ENCODE results near the gene PIK3R2. TPM values are rescaled to one million over a fixed set of nuclear protein-coding genes. Genes with fewer than 3 reads are reported as not detected.

PIK3R2 gene
- polyA plus RNA-seq, 1 donor (not counting 4 experiments of a cell fraction or from before 2014, with no cell fraction given): 13.9 TPM

DNA sequence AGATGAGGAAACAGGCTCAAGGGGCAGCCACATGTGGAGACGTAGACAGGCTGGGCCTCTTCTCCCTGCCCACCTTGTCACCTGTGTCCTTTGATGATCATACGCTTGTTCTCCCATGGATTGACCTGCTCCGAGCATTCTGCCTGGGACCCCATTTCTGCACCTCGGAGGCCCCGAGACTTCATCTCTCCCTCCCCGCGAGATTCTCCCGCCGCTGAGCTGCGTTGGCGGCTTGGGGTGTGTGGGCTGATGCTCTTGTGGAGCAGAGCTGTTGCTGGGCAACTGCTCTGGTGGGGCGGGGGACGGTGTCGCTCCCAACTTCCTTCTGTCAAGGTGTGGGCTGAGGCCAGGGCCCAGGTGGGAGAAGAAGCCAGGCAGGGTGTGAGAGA, 33.3 kb upstream of the PIK3R2 start:
- Histone ChIP-seq H3K27ac (ENCODE audit: control insufficient read depth, insufficient read depth, low read length) (no peak overlapping the region), H4K20me1 (ENCODE audit: control insufficient read depth, extremely low read depth, insufficient read depth, low read length) (no peaks in the 10 kb centered on the region), H3K9me3 (ENCODE audit: control insufficient read depth, low read depth, low read length) (no peaks in the 10 kb centered on the region), H2AFZ (ENCODE audit: control insufficient read depth, low read length) (no peak overlapping the region), H3K27me3 (ENCODE audit: control insufficient read depth, extremely low read depth, insufficient read depth, low read length) (no peaks in the 10 kb centered on the region), H3K9ac (ENCODE audit: control insufficient read depth, extremely low read depth, insufficient read depth, low read length) (no peak overlapping the region), H3K36me3 (ENCODE audit: control insufficient read depth in 2 of 2, extremely low read depth in 1 of 2, insufficient read depth in 2 of 2, low read length in 2 of 2) (peaks cover 0 to 3% of the 10 kb centered on the region in 2 experiments), H3K4me1 (ENCODE audit: control insufficient read depth, extremely low read depth, insufficient read depth, low read length) (peaks cover 10% of the 10 kb centered on the region), H3K9me1 (ENCODE audit: control insufficient read depth, extremely low read depth, insufficient read depth, low read length) (no peaks in the 10 kb centered on the region), H3K4me2 (ENCODE audit: control insufficient read depth, extremely low read depth, insufficient read depth, low read depth, low read length) (no peak overlapping the region), H3K79me2 (ENCODE audit: control insufficient read depth, insufficient read depth, low read length) (no peaks in the 10 kb centered on the region), H3K4me3 (ENCODE audit: control insufficient read depth in 2 of 3, extremely low read depth in 1 of 3, insufficient read depth in 2 of 3, low read depth in 1 of 3, low read length in 3 of 3) (no peak overlapping the region)
- DNase-seq (ENCODE audit: low read depth, low spot score): no peak
- dilution Hi-C loops (cut with MboI; ENCODE audit: extremely low pct_ligation_motif_present, low sequenced_read_pairs): no loop called here
- TF ChIP-seq EZH2 (IDR thresholded peaks at IDR 0.05; ENCODE audit: low read length): no peak
- TF ChIP-seq, protein P1, sequence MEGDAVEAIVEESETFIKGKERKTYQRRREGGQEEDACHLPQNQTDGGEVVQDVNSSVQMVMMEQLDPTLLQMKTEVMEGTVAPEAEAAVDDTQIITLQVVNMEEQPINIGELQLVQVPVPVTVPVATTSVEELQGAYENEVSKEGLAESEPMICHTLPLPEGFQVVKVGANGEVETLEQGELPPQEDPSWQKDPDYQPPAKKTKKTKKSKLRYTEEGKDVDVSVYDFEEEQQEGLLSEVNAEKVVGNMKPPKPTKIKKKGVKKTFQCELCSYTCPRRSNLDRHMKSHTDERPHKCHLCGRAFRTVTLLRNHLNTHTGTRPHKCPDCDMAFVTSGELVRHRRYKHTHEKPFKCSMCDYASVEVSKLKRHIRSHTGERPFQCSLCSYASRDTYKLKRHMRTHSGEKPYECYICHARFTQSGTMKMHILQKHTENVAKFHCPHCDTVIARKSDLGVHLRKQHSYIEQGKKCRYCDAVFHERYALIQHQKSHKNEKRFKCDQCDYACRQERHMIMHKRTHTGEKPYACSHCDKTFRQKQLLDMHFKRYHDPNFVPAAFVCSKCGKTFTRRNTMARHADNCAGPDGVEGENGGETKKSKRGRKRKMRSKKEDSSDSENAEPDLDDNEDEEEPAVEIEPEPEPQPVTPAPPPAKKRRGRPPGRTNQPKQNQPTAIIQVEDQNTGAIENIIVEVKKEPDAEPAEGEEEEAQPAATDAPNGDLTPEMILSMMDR (optimal IDR thresholded peaks at IDR 0.05 in 1 of 3, IDR thresholded peaks at IDR 0.05 in 1 of 3, conservative IDR thresholded peaks at IDR 0.05 in 1 of 3; ENCODE audit: extremely low read depth in 1 of 3, insufficient read depth in 2 of 3, low read length in 3 of 3): no peak
- FAIRE-seq: no peak

GRCh38 chr19:18120127-18120526, 32.8 kb upstream of the PIK3R2 start:
- Histone ChIP-seq H4K20me1 (ENCODE audit: control insufficient read depth, extremely low read depth, insufficient read depth, low read length) (no peaks in the 10 kb centered on the region), H3K79me2 (ENCODE audit: control insufficient read depth, insufficient read depth, low read length) (no peaks in the 10 kb centered on the region), H3K4me1 (ENCODE audit: control insufficient read depth, extremely low read depth, insufficient read depth, low read length) (peaks cover 10% of the 10 kb centered on the region), H3K9me3 (ENCODE audit: control insufficient read depth, low read depth, low read length) (no peaks in the 10 kb centered on the region), H3K9me1 (ENCODE audit: control insufficient read depth, extremely low read depth, insufficient read depth, low read length) (no peaks in the 10 kb centered on the region), H3K4me3 (ENCODE audit: control insufficient read depth in 2 of 3, extremely low read depth in 1 of 3, insufficient read depth in 2 of 3, low read depth in 1 of 3, low read length in 3 of 3) (no peak overlapping the region), H2AFZ (ENCODE audit: control insufficient read depth, low read length) (no peak overlapping the region), H3K27me3 (ENCODE audit: control insufficient read depth, extremely low read depth, insufficient read depth, low read length) (no peaks in the 10 kb centered on the region), H3K27ac (ENCODE audit: control insufficient read depth, insufficient read depth, low read length) (no peak overlapping the region), H3K4me2 (ENCODE audit: control insufficient read depth, extremely low read depth, insufficient read depth, low read depth, low read length) (no peak overlapping the region), H3K36me3 (ENCODE audit: control insufficient read depth in 2 of 2, extremely low read depth in 1 of 2, insufficient read depth in 2 of 2, low read length in 2 of 2) (peaks cover 0 to 3% of the 10 kb centered on the region in 2 experiments), H3K9ac (ENCODE audit: control insufficient read depth, extremely low read depth, insufficient read depth, low read length) (no peak overlapping the region)
- no peak for DNase-seq (ENCODE audit: low read depth, low spot score)
- no peak for FAIRE-seq
- TF ChIP-seq, protein P1 (optimal IDR thresholded peaks at IDR 0.05 in 1 of 3, IDR thresholded peaks at IDR 0.05 in 1 of 3, conservative IDR thresholded peaks at IDR 0.05 in 1 of 3; ENCODE audit: extremely low read depth in 1 of 3, insufficient read depth in 2 of 3, low read length in 3 of 3): no peak
- TF ChIP-seq EZH2 (IDR thresholded peaks at IDR 0.05; ENCODE audit: low read length): no peak
- dilution Hi-C loops (cut with MboI; ENCODE audit: extremely low pct_ligation_motif_present, low sequenced_read_pairs): no loop called here

Data from keratinocyte (primary cell).